Thyroid gland (tissue), 4 donors: ENCODE results near the gene DPYSL4.

ENCODE experiments used
- CTCF ChIP-seq, 6 experiments: fragments of 200-600 bp in 3 of 6; fragments of 450-650 bp in 3 of 6; sonication (generic) in 3 of 6; IDR thresholded peaks; one replicate each; pipeline ENCODE4 v1.5.1; 2016 to 2019; ENCODE audit warnings: antibody characterized with exemption in 6 of 6, mild to moderate bottlenecking in 2 of 6, inconsistent platforms in 1 of 6, moderate library complexity in 1 of 6
- POLR2A ChIP-seq, 2 donors: fragments of 450-650 bp; IDR thresholded peaks; one replicate each; pipeline ENCODE4 v1.6.1; 2017; ENCODE audit warnings: antibody characterized with exemption in 2 of 2, mild to moderate bottlenecking in 2 of 2, moderate library complexity in 1 of 2

GRCh38 chr10:132185601-132186487 lies 904 bp upstream of the DPYSL4 start:
- TF ChIP-seq CTCF (IDR thresholded peaks at IDR 0.05) (no peak), POLR2A (IDR thresholded peaks at IDR 0.05) (no peak)
